Endothelial cell of umbilical vein (primary cell): ENCODE measurements around the gene KIAA1958.

ENCODE experiments used
- EZH2 ChIP-seq: IDR thresholded peaks from 2 replicates; pipeline ENCODE4 v1.6.1; 2012; ENCODE audit warnings: borderline replicate concordance, low read depth, mild to moderate bottlenecking, moderate library complexity, low read length, inconsistent platforms; ENCODE audit not compliant: severe bottlenecking
- POLR2A ChIP-seq: IDR thresholded peaks from 2 replicates; pipeline ENCODE4 v1.6.1; 2012; ENCODE audit warnings: low read depth, mild to moderate bottlenecking, control low read depth, low read length

DNA sequence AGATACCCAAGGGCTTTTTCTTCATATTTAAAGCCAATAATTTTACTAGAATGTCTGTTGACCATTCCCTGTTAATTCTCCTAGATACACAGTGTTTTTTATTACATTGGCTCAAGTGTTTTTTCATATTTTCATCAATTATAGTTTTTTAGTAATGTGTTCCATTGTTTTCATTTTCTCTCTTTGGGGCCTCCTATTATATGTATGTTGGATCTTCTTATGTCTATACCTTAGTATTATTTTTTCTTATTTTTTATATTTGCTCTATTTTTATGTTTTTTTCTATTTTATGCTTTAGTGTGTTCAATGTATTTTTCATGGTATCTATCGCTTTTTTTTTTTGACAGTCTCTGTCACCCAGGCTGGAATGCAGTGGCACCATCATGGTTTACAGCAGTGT, 7.5 kb downstream of the KIAA1958 start:
- TF ChIP-seq EZH2 (no peak), POLR2A (no peak)
